Activated naive CD4-positive, alpha-beta T cell treated with anti-CD3 and anti-CD28 coated beads, Interleukin-2, amount 10 ng/mL, durations not matched to agents 7 days and 5 days (primary cell): ENCODE results near the gene SH3TC2.
A peak's percentile ranks its signal among the peaks of the same experiment; 100 is the strongest.

Experiments used
- CTCF ChIA-PET: fragments of 350-600 bp; sonication (Branson Sonifier 250); formaldehyde crosslinking; loops from one replicate; lab custom pipeline; 2021; ENCODE audit warnings: antibody characterized with exemption; lab: Charles Lee
- DNase-seq: peaks from one replicate; pipeline ENCODE4 v3.0.0-alpha.2; 2020
- H3K27ac Mint-ChIP-seq: one replicate; pipeline ENCODE4 v1.8.0; 2021; ENCODE audit warnings: mild to moderate bottlenecking, moderate library complexity, mixed read lengths
- H3K27me3 Mint-ChIP-seq: one replicate; pipeline ENCODE4 v1.8.0; 2021; ENCODE audit warnings: mild to moderate bottlenecking, mixed read lengths
- H3K36me3 Mint-ChIP-seq: one replicate; pipeline ENCODE4 v1.8.0; 2021; ENCODE audit warnings: mixed read lengths
- H3K4me1 Mint-ChIP-seq: one replicate; pipeline ENCODE4 v1.8.0; 2021; ENCODE audit warnings: mixed read lengths
- H3K4me3 Mint-ChIP-seq: one replicate; pipeline ENCODE4 v1.8.0; 2021; ENCODE audit warnings: mild to moderate bottlenecking, moderate library complexity, mixed read lengths
- H3K9me3 Mint-ChIP-seq: one replicate; pipeline ENCODE4 v1.8.0; 2021; ENCODE audit warnings: mixed read lengths

SH3TC2 gene

DNA sequence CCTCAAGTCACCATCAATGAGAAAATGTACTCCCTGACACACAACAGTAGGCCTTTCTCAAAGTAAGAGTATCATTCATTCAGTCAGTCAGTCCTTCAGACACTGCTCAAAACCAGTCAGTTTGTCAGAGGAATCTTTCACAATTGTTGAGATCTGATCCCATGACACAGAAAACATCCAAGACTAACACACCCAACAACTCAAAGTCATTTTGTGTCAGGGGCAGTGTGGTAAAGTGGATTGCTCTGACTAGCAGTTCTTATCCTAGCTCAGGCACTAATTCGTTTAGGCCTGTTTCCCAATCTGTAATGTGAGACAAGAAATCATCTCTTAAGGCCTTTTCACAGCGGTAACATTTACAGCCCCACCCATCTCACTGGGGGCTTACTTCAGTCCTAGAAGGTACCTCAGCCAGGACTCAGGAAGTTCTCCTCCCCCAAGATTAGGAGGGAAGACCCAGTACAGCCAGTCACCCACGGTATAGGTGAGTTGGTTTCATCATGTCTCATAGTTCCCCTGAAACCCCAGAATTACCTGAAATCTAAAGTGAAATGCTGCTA is 31.9 kb downstream of the SH3TC2 start:
- CTCF ChIA-PET, result interaction anchor here (0.8 to 11.1 kb wide), 5 partner anchors 28 to 298 kb away, joined by 3 to 179 read pairs (median 3); no protein-coding TSS in a partner anchor
- Mint-ChIP-seq H3K27ac (no peak overlapping the region), H3K4me1 (peaks cover 12% of the 10 kb centered on the region), H3K4me3 (no peak overlapping the region), H3K9me3 (no peaks in the 10 kb centered on the region), H3K36me3 (no peaks in the 10 kb centered on the region), H3K27me3 (no peaks in the 10 kb centered on the region)
- DNase-seq, result no peak

GRCh38 chr5:149030392-149030791 is 32.5 kb downstream of the SH3TC2 start:
- H3K27ac Mint-ChIP-seq, result peak overlapping the region; percentile 22
- no peaks in the 10 kb centered on the region for H3K9me3 Mint-ChIP-seq
- CTCF ChIA-PET, result interaction anchor here (0.8 to 11.1 kb wide), 5 partner anchors 27 to 298 kb away, joined by 3 to 179 read pairs (median 3); no protein-coding TSS in a partner anchor

DNA sequence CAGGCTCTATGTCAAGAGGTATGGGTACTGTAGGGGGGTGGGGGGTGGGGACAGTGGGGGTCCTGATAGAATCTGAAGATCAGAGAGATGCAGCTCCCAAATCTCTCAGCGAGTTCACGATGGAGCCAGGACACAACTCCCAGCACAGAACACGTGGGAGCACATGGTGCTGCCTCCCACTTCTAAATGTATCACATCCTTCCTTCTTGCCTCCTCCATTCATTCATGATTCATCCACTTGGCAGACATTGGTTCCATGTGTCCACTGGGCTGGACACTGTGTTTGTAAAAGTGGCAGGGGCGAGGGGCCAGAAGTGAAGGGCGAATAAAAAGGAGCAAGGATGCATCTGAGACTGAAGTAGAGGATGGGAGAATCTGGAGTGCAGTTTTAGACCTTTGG is 33.9 kb downstream of the SH3TC2 start:
- Mint-ChIP-seq H3K27ac (no peak overlapping the region), H3K36me3 (no peaks in the 10 kb centered on the region), H3K4me1 (peaks cover 4% of the 10 kb centered on the region), H3K4me3 (no peak overlapping the region), H3K9me3 (no peaks in the 10 kb centered on the region), H3K27me3 (peaks cover 4% of the 10 kb centered on the region)
- DNase-seq, result no peak
- CTCF ChIA-PET, result interaction anchor here (0.7 to 11.1 kb wide), 2 partner anchors 257 to 296 kb away, joined by 3 to 179 read pairs; no protein-coding TSS in a partner anchor

More at GRCh38 chr5:149030392-149030791, 32.5 kb downstream of the SH3TC2 start:
- peaks cover 7% of the 10 kb centered on the region for H3K4me1 Mint-ChIP-seq
- no peak for DNase-seq
- no peak overlapping the region for H3K4me3 Mint-ChIP-seq
- no peaks in the 10 kb centered on the region for H3K36me3 Mint-ChIP-seq
- no peaks in the 10 kb centered on the region for H3K27me3 Mint-ChIP-seq

DNA sequence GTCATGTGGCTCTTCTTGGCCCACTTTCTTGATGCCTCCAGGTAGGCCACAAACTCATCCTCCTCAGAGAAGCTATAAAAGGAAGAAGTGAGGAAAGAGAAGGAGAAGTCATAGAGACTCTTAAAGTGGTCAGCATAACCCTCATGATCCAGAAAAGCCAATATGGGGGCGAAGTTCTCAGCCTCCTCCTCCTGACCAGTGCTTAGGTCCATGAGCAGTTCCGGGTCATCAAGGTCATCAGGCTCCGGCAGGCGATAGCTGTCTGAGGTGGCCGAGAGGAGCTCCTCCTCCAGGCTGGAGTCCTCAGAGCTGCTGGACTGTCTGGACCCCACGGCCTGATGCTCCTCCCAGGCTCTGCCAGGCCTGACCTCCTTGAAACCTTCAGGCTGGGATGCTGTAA is 34.7 kb downstream of the SH3TC2 start:
- H3K27ac Mint-ChIP-seq, result no peak overlapping the region
- no peak for DNase-seq
- CTCF ChIA-PET, result interaction anchor here (0.6 to 2.1 kb wide), 2 partner anchors 8 to 116 kb away, joined by 3 to 7 read pairs; no protein-coding TSS in a partner anchor
- peaks cover 4% of the 10 kb centered on the region for H3K4me1 Mint-ChIP-seq
- peaks cover 4% of the 10 kb centered on the region for H3K27me3 Mint-ChIP-seq
- H3K9me3 Mint-ChIP-seq, result no peaks in the 10 kb centered on the region
- H3K4me3 Mint-ChIP-seq, result no peak overlapping the region
- no peaks in the 10 kb centered on the region for H3K36me3 Mint-ChIP-seq

DNA sequence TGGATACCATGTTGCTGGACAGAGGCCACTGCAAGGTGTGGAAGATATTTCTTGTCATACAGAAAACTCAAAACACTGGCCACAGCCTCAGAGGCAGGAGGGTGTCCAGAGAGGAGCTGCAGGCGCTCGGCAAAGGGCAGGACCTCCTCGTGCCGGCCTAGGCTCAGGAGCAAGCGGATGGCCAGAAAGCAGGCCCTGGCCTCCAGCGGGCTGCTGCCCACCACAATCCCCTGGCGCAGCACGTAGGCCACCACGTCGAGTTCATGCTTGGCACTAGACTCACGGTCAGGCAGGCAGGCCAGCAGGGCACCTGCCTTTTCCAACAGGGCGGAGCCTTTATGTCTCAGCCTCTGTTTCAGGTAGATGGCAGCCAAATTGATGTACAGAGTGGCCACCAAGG is 35.2 kb downstream of the SH3TC2 start:
- DNase-seq, result no peak
- Mint-ChIP-seq H3K36me3 (no peaks in the 10 kb centered on the region), H3K27me3 (peaks cover 4% of the 10 kb centered on the region), H3K27ac (no peak overlapping the region), H3K9me3 (no peaks in the 10 kb centered on the region), H3K4me3 (no peak overlapping the region), H3K4me1 (peaks cover 4% of the 10 kb centered on the region)
- CTCF ChIA-PET, result interaction anchor here (2.1 kb wide), 1 partner anchor 9 kb away, joined by 7 read pairs; no protein-coding TSS in a partner anchor

DNA sequence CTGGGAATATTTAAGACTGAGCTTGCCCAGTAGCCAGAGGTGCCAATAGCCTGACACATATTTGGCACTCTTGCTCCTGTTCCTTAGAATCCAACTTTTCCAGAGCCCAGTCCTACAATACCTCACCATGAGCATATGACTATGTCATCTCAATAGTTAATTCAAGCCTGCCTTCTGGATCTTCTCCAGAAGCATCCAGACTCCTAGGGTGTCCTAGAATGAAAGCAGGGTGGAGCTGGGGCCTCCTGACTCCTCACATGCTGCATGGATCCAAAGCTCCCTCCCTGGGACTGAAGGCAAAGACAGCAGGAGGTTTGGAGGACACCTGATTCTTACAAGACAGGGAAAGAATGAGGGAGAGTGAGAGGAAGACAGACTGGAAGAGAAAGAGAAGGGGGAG is 37.9 kb downstream of the SH3TC2 start:
- CTCF ChIA-PET, result interaction anchor here (1.3 to 1.8 kb wide), 3 partner anchors 10 to 294 kb away, joined by 5 to 9 read pairs (median 6); no protein-coding TSS in a partner anchor
- Mint-ChIP-seq H3K9me3 (no peaks in the 10 kb centered on the region), H3K27ac (no peak overlapping the region), H3K36me3 (no peaks in the 10 kb centered on the region), H3K4me1 (no peaks in the 10 kb centered on the region), H3K27me3 (peaks cover 4% of the 10 kb centered on the region), H3K4me3 (no peak overlapping the region)
- no peak for DNase-seq

DNA sequence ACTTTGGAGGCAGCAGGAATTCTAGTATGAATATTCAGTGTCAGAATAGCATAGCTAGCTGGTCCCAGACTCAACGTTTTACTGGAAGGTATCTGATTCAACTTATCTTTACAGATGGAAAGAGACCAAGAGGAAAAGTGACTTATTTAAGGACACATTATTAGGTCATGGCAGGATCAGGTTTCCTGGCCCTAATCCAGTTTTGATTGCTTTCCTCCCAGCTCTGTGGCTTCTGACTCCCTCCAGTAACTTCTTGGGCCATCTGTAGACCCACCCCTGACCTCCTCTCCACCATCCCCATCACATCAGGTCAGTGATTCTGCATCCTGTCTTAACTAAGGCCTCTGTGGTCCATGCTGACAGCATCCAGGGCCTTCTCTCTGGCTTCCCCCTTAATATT is 38.4 kb downstream of the SH3TC2 start:
- no peak for DNase-seq
- H3K27me3 Mint-ChIP-seq, result peaks cover 4% of the 10 kb centered on the region
- no peaks in the 10 kb centered on the region for H3K4me1 Mint-ChIP-seq
- CTCF ChIA-PET, result interaction anchor here (1.3 to 1.8 kb wide), 3 partner anchors 10 to 293 kb away, joined by 5 to 9 read pairs (median 6); no protein-coding TSS in a partner anchor
- H3K36me3 Mint-ChIP-seq, result no peaks in the 10 kb centered on the region
- H3K4me3 Mint-ChIP-seq, result no peak overlapping the region
- no peak overlapping the region for H3K27ac Mint-ChIP-seq
- no peaks in the 10 kb centered on the region for H3K9me3 Mint-ChIP-seq

DNA sequence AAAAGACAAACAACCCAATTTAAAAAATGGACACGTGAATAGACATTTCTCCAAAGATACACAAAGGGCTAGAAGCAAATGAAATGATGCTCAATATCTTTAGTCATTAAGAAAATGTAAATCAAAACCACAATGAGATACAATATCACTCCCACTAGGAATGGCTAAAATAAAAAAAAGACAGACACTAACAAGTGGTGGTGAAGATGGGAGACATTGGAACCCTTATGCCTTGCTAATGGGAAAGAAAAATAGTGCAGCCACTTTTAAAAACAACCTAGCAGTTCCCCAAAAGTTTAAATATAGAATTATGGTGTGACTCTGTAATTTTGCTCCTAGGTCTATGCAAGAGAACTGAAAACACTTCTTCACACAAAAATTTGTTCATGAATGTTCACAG is 40.7 kb downstream of the SH3TC2 start:
- no peaks in the 10 kb centered on the region for H3K9me3 Mint-ChIP-seq
- peaks cover 4% of the 10 kb centered on the region for H3K27me3 Mint-ChIP-seq
- no peaks in the 10 kb centered on the region for H3K4me1 Mint-ChIP-seq
- no peak for DNase-seq
- H3K4me3 Mint-ChIP-seq, result no peak overlapping the region
- CTCF ChIA-PET, result no interaction called here
- no peaks in the 10 kb centered on the region for H3K36me3 Mint-ChIP-seq
- H3K27ac Mint-ChIP-seq, result no peak overlapping the region

DNA sequence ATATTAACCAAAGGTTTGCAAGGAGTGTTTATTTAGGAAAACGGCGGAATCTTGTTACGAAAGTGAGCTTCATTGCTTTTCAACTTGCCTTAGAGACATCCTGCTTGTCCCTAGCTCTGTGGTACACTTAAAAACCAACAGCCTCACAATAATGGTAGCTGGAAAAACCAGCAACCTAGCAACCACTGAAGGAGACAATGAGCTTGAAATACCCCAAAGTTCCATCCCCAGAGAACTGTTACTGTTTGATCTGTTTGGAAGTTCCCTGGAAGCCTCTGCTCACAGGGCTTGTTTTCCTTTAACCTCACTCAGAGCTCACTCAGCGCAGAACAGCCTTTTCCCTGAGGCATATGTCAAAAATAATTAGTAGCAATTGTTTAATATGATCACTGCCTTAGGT is 43.2 kb downstream of the SH3TC2 start:
- CTCF ChIA-PET, result interaction anchor here (1.1 to 1.5 kb wide), 3 partner anchors 62 to 289 kb away, joined by 3 to 6 read pairs (median 3); no protein-coding TSS in a partner anchor
- no peaks in the 10 kb centered on the region for H3K4me1 Mint-ChIP-seq
- no peak overlapping the region for H3K4me3 Mint-ChIP-seq
- H3K9me3 Mint-ChIP-seq, result no peaks in the 10 kb centered on the region
- no peaks in the 10 kb centered on the region for H3K27me3 Mint-ChIP-seq
- no peak for DNase-seq
- H3K36me3 Mint-ChIP-seq, result no peaks in the 10 kb centered on the region
- H3K27ac Mint-ChIP-seq, result no peak overlapping the region

DNA sequence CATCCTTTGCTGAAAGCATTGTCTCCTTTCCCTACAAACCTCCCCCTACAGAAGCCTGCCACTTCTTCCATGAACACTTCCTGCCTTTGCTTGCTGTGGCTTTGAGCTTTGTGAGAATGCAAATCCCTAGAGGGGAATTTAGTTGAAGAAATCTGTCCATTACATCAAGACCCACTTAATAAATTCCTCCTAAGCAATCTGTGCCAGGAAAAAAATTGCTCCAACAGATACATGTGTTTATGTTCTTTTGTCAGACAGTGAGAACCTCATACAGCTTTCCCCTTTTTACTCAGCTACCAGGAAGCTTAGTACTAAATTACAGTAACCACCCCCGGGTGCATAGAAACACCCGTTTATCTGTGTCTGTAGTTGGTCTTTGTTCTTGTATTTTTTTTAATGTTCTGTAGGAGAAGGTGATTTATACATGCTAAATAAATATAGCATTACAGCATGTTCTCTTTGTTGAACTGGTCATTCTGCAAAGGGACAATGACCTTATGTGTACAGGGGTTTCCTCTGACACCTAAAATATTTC is 43.9 kb downstream of the SH3TC2 start:
- no peak overlapping the region for H3K27ac Mint-ChIP-seq
- no peaks in the 10 kb centered on the region for H3K36me3 Mint-ChIP-seq
- CTCF ChIA-PET, result interaction anchor here (1.1 to 1.5 kb wide), 4 partner anchors 10 to 288 kb away, joined by 3 to 6 read pairs (median 3); no protein-coding TSS in a partner anchor
- no peaks in the 10 kb centered on the region for H3K27me3 Mint-ChIP-seq
- no peak overlapping the region for H3K4me3 Mint-ChIP-seq
- H3K4me1 Mint-ChIP-seq, result no peaks in the 10 kb centered on the region
- DNase-seq, result no peak
- no peaks in the 10 kb centered on the region for H3K9me3 Mint-ChIP-seq

DNA sequence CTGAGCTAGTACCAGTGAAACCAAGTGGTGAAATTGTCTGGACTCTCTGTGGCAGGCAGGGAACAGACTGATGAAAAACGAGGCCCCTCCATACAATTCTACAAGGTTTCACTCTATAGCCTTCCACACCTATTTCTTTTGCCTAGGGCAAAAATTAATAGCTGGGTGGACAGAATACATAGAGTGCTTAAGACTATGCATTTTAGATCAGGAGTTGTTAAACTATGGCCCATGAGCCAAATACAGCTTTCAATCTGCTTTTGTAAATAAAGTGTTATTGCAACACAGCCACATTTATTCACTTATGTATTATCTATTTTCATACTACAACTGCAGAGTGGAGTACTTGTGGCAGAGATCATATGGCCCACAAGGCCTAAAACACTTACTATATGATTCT is 45.2 kb downstream of the SH3TC2 start:
- no peak overlapping the region for H3K4me3 Mint-ChIP-seq
- no peaks in the 10 kb centered on the region for H3K27me3 Mint-ChIP-seq
- no peak for DNase-seq
- no peak overlapping the region for H3K27ac Mint-ChIP-seq
- no peaks in the 10 kb centered on the region for H3K36me3 Mint-ChIP-seq
- H3K9me3 Mint-ChIP-seq, result no peaks in the 10 kb centered on the region
- H3K4me1 Mint-ChIP-seq, result no peaks in the 10 kb centered on the region
- CTCF ChIA-PET, result interaction anchor here (1.0 to 2.6 kb wide), 4 partner anchors 8 to 287 kb away, joined by 3 to 11 read pairs (median 3); no protein-coding TSS in a partner anchor

DNA sequence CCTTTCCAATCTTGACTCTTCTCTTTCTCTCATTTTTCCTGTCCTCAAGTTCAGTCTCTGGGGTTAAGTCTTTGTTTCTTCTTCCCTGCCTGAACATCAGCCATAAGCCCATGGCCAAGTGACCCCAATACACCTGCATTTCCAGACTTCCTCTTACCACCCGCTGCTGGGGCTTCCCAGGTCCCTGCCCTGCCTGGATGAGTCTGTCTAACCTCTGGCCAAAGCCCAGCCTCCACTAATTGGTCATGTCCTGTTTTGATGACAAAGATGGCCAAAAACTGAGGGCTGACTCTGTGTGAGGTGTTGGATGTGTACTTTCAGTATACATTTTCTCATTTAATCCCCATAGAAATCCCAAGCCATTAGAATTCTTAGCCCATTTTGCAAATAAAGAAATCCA is 47.3 kb downstream of the SH3TC2 start:
- DNase-seq, result no peak
- H3K27ac Mint-ChIP-seq, result no peak overlapping the region

DNA sequence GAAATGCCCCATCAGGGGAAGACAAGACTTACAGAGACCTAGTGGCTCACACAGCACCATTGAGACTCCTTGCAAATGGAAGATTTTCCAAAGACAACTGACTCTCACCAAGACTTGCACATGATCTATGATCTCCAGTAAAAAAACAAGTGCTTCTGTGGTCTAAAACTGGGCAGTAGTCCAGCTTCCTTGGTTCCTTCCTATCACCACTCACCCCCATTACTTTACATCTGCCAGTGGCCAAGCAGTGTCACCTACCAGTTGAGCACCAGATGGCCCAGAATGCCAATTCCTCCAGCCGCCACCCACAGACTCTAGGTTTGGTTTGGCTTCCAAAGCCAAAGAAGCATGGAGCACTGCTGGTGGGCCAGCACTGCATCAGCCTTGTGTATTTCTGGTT is 47.7 kb downstream of the SH3TC2 start:
- Mint-ChIP-seq H3K36me3 (no peaks in the 10 kb centered on the region), H3K27ac (no peak overlapping the region), H3K9me3 (no peaks in the 10 kb centered on the region), H3K27me3 (peaks cover 2% of the 10 kb centered on the region), H3K4me1 (no peaks in the 10 kb centered on the region), H3K4me3 (no peak overlapping the region)
- no peak for DNase-seq
- CTCF ChIA-PET, result interaction anchor here (2.1 kb wide), 1 partner anchor 284 kb away, joined by 4 read pairs; no protein-coding TSS in a partner anchor

More for the DNA sequence above, 47.3 kb downstream of the SH3TC2 start:
- CTCF ChIA-PET, result interaction anchor here (2.1 to 2.6 kb wide), 2 partner anchors 20 to 284 kb away, joined by 4 to 11 read pairs; no protein-coding TSS in a partner anchor
- H3K36me3 Mint-ChIP-seq, result no peaks in the 10 kb centered on the region
- H3K4me3 Mint-ChIP-seq, result no peak overlapping the region
- no peaks in the 10 kb centered on the region for H3K27me3 Mint-ChIP-seq
- no peaks in the 10 kb centered on the region for H3K4me1 Mint-ChIP-seq
- no peaks in the 10 kb centered on the region for H3K9me3 Mint-ChIP-seq

- no peaks in the 10 kb centered on the region for H3K9me3 Mint-ChIP-seq
- H3K4me1 Mint-ChIP-seq, result no peaks in the 10 kb centered on the region
- H3K27ac Mint-ChIP-seq, result no peak overlapping the region
- H3K4me3 Mint-ChIP-seq, result no peak overlapping the region
- H3K36me3 Mint-ChIP-seq, result no peaks in the 10 kb centered on the region
- CTCF ChIA-PET, result interaction anchor here (2.1 kb wide), 1 partner anchor 283 kb away, joined by 4 read pairs; no protein-coding TSS in a partner anchor
- no peak for DNase-seq
- H3K27me3 Mint-ChIP-seq, result peaks cover 3% of the 10 kb centered on the region
These were observed 48.3 kb downstream of the SH3TC2 start for GRCh38 chr5:149014571-149015031.
